HG03565 (cell line): ENCODE measurements around the gene ABHD14A.
A peak's percentile ranks its signal among the peaks of the same experiment; 100 is the strongest.

Experiments used
- ATAC-seq: cut with Tn5 transposase; IDR thresholded peaks from one replicate; pipeline ENCODE4 v1.9.1; 2021; ENCODE audit warnings: mild to moderate bottlenecking, moderate library complexity; ENCODE audit not compliant: unreplicated experiment

Gene ABHD14A

GRCh38 chr3:51968883-51969678, 5.8 kb upstream of the ABHD14A start:
- no peak for ATAC-seq

GRCh38 chr3:51969841-51970240, 5.0 kb upstream of the ABHD14A start:
- ATAC-seq = no peak

- ATAC-seq = no peak
Measured at GRCh38 chr3:51970606-51971300, 4.1 kb upstream of the ABHD14A start.

- ATAC-seq = no peak
Measured at GRCh38 chr3:51971350-51971749, 3.5 kb upstream of the ABHD14A start.

- ATAC-seq = no peak
Measured at GRCh38 chr3:51974277-51974962, 444 bp upstream of the ABHD14A start.

GRCh38 chr3:51975852-51976549, 1.1 kb downstream of the ABHD14A start:
- ATAC-seq = no peak

- ATAC-seq = no peak
Measured at GRCh38 chr3:51977446-51978142, 2.7 kb downstream of the ABHD14A start.

GRCh38 chr3:51978143-51978502, 3.3 kb downstream of the ABHD14A start:
- no peak for ATAC-seq

- no peak for ATAC-seq
Measured at GRCh38 chr3:51980253-51980652, 5.4 kb downstream of the ABHD14A start.

- ATAC-seq = peak; percentile 14
Measured at GRCh38 chr3:51982352-51982837, 7.5 kb downstream of the ABHD14A start.

GRCh38 chr3:51982838-51983577, 8.1 kb downstream of the ABHD14A start, which contains the start of gene ACY1:
TSS of gene ACY1 (plus strand) at chr3:51983535. CDS start at chr3:51984065, 530 bp downstream.
- ATAC-seq = peak; percentile 62

- ATAC-seq = no peak
Measured at GRCh38 chr3:51983578-51984268, 8.9 kb downstream of the ABHD14A start.

GRCh38 chr3:51984269-51984647, 9.4 kb downstream of the ABHD14A start:
- no peak for ATAC-seq

GRCh38 chr3:51985063-51985462, 10.2 kb downstream of the ABHD14A start:
- ATAC-seq = no peak

- no peak for ATAC-seq
Measured at GRCh38 chr3:51986010-51986947, 11.4 kb downstream of the ABHD14A start.

GRCh38 chr3:51987568-51987967, 12.7 kb downstream of the ABHD14A start:
- no peak for ATAC-seq

- ATAC-seq = no peak
Measured at GRCh38 chr3:51988286-51989146, 13.7 kb downstream of the ABHD14A start.
